Measurements from ENCODE around the gene NKX2-3.

DNA sequence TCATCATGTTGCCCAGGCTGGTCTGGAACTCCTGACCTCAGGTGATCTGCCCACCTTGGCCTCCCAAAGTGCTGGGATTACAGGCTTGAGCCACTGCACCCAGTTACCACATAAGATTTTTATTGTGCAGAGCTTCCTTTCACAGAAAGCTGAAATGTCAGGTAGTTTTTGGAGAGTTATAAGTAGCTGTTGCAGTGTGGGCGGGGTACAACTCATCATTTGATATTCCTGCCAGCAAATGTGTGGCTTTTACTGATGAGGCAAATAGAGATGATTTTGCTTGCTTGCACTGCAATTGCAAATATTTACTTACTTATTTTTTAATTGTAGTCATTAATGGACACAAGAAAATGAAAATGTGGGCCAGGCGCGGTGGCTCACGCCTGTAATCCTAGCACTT lies 32.4 kb downstream of the NKX2-3 start:
- TF ChIP-seq, protein P1, sequence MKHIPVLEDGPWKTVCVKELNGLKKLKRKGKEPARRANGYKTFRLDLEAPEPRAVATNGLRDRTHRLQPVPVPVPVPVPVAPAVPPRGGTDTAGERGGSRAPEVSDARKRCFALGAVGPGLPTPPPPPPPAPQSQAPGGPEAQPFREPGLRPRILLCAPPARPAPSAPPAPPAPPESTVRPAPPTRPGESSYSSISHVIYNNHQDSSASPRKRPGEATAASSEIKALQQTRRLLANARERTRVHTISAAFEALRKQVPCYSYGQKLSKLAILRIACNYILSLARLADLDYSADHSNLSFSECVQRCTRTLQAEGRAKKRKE (CRISPR knock-in tag; IDR thresholded peaks at IDR 0.05; ENCODE audit: low read depth): no peak
- TF ChIP-seq MAZ (IDR thresholded peaks at IDR 0.05; ENCODE audit: borderline replicate concordance, low read depth, low read length) (no peak), CEBPB (IDR thresholded peaks at IDR 0.05) (no peak), POLR2A (IDR thresholded peaks at IDR 0.05; ENCODE audit: low read length) (no peak), EP300 (IDR thresholded peaks at IDR 0.05) (no peak), SMC3 (IDR thresholded peaks at IDR 0.05) (no peak)
- TF ChIP-seq, protein P2, sequence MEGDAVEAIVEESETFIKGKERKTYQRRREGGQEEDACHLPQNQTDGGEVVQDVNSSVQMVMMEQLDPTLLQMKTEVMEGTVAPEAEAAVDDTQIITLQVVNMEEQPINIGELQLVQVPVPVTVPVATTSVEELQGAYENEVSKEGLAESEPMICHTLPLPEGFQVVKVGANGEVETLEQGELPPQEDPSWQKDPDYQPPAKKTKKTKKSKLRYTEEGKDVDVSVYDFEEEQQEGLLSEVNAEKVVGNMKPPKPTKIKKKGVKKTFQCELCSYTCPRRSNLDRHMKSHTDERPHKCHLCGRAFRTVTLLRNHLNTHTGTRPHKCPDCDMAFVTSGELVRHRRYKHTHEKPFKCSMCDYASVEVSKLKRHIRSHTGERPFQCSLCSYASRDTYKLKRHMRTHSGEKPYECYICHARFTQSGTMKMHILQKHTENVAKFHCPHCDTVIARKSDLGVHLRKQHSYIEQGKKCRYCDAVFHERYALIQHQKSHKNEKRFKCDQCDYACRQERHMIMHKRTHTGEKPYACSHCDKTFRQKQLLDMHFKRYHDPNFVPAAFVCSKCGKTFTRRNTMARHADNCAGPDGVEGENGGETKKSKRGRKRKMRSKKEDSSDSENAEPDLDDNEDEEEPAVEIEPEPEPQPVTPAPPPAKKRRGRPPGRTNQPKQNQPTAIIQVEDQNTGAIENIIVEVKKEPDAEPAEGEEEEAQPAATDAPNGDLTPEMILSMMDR (IDR thresholded peaks at IDR 0.05): no peak
- TF ChIP-seq, protein P3, sequence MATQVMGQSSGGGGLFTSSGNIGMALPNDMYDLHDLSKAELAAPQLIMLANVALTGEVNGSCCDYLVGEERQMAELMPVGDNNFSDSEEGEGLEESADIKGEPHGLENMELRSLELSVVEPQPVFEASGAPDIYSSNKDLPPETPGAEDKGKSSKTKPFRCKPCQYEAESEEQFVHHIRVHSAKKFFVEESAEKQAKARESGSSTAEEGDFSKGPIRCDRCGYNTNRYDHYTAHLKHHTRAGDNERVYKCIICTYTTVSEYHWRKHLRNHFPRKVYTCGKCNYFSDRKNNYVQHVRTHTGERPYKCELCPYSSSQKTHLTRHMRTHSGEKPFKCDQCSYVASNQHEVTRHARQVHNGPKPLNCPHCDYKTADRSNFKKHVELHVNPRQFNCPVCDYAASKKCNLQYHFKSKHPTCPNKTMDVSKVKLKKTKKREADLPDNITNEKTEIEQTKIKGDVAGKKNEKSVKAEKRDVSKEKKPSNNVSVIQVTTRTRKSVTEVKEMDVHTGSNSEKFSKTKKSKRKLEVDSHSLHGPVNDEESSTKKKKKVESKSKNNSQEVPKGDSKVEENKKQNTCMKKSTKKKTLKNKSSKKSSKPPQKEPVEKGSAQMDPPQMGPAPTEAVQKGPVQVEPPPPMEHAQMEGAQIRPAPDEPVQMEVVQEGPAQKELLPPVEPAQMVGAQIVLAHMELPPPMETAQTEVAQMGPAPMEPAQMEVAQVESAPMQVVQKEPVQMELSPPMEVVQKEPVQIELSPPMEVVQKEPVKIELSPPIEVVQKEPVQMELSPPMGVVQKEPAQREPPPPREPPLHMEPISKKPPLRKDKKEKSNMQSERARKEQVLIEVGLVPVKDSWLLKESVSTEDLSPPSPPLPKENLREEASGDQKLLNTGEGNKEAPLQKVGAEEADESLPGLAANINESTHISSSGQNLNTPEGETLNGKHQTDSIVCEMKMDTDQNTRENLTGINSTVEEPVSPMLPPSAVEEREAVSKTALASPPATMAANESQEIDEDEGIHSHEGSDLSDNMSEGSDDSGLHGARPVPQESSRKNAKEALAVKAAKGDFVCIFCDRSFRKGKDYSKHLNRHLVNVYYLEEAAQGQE (IDR thresholded peaks at IDR 0.05): no peak

All from A549 (cell line).